Lung (tissue), 12 donors: ENCODE data around the gene ARMC5. TPM values are rescaled to one million over a fixed set of nuclear protein-coding genes. Genes with fewer than 3 reads are reported as not detected.
A peak's percentile ranks its signal among the peaks of the same experiment; 100 is the strongest.

Source experiments
- ATAC-seq: fragments of 200-7000 bp; cut with Tn5 transposase; one replicate; pipeline ENCODE4 v1.9.1; 2020; ENCODE audit warnings: moderate number of reproducible peaks; ENCODE audit not compliant: insufficient read depth, low FRiP score
- DNase-seq, 3 donors: peaks; one replicate each; pipeline ENCODE4 v3.0.0-alpha.2; 2013 to 2017
- H3K27ac ChIP-seq, 2 donors: one replicate each; pipeline ENCODE4 v1.5.1; 2013; ENCODE audit warnings: mild to moderate bottlenecking in 2 of 2, moderate library complexity in 2 of 2, control low read depth in 1 of 2, inconsistent platforms in 1 of 2, low read depth in 1 of 2, low read length in 1 of 2
- H3K27me3 ChIP-seq, 3 donors: one replicate each; pipeline ENCODE4 v1.5.1; 2013; ENCODE audit warnings: low read length in 2 of 3; ENCODE audit not compliant: control insufficient read depth in 3 of 3, insufficient read depth in 3 of 3
- H3K36me3 ChIP-seq, 4 donors: one replicate each; pipeline ENCODE4 v1.5.1; 2013; ENCODE audit warnings: low read length in 4 of 4, mild to moderate bottlenecking in 1 of 4, moderate library complexity in 1 of 4; ENCODE audit not compliant: control insufficient read depth in 4 of 4, insufficient read depth in 4 of 4
- H3K4me1 ChIP-seq, 5 donors: one replicate each; pipeline ENCODE4 v1.5.1; 2013; ENCODE audit warnings: low read length in 5 of 5, mild to moderate bottlenecking in 2 of 5, moderate library complexity in 1 of 5; ENCODE audit not compliant: control insufficient read depth in 5 of 5, insufficient read depth in 5 of 5
- H3K4me3 ChIP-seq: one replicate; pipeline ENCODE4 v1.5.1; 2013; ENCODE audit warnings: mild to moderate bottlenecking, control low read depth, moderate library complexity
- H3K9ac ChIP-seq, 2 donors: one replicate each; pipeline ENCODE4 v1.5.1; 2013; ENCODE audit warnings: low read length in 2 of 2, control low read depth in 1 of 2; ENCODE audit not compliant: insufficient read depth in 1 of 2
- H3K9me3 ChIP-seq, 4 donors: one replicate each; pipeline ENCODE4 v1.5.1; 2013; ENCODE audit warnings: low read length in 3 of 4, mild to moderate bottlenecking in 1 of 4, moderate library complexity in 1 of 4; ENCODE audit not compliant: control insufficient read depth in 4 of 4, insufficient read depth in 3 of 4
- CTCF ChIP-seq: IDR thresholded peaks from 2 replicates; pipeline ENCODE4 v1.5.1; 2012; ENCODE audit warnings: mild to moderate bottlenecking; ENCODE audit errors: control extremely low read depth, extremely low read depth
- WGBS, 2 donors: extraction: QIAGEN DNeasy Blood & Tissue Kit; methylation state at CpG; one replicate each; pipeline ENCODE4 v1.1.7; 2013; 5-methylcytosine and 5-hydroxymethylcytosine counted together
- polyA plus RNA-seq, 2 donors: library from polyadenylated mRNA; stranded (reverse); fragments of 200-250 nt; gene quantifications; one replicate each; pipeline ENCODE4 v1.2.1, GENCODE V29; 2013
- total RNA-seq, 2 donors: library from RNA; depleted of rRNA in 1 of 2; stranded (reverse); fragments of >200 nt in 1 of 2; gene quantifications; one replicate each; pipeline ENCODE4 v1.2.1, GENCODE V29; 2014 to 2021
- donor health status: control.
- donor health status: control.
- donor health status: Bipolar disorder and iron deficiency.
- donor health status: healthy.
- donor health status: DM: yes; HTN: yes; CAD: no.

ARMC5 gene
- total and polyA plus RNA-seq, 4 donors, result 8.2 to 16.7 (median 12.3) TPM

GRCh38 chr16:31488468-31489297 is 29.4 kb downstream of the ARMC5 start:
- 46 to 47% methylated on average over 67 to 77 of the region's 77 CpGs for WGBS, 2 donors
- no peak for TF ChIP-seq CTCF
- no peak overlapping the region for H3K4me3 ChIP-seq
- H3K9ac ChIP-seq, result no peak overlapping the region
- H3K4me1 ChIP-seq, result peaks cover 0 to 23% (median 11%) of the 10 kb centered on the region in 5 donors
- H3K9me3 ChIP-seq, result no peaks in the 10 kb centered on the region
- H3K36me3 ChIP-seq, result peaks cover 11 to 29% (median 21%) of the 10 kb centered on the region in 4 donors
- DNase-seq (peak in 2 of 3 donors; percentile 41 to 43), ATAC-seq (no peak)
- H3K27ac ChIP-seq, result no peak overlapping the region
- no peaks in the 10 kb centered on the region for H3K27me3 ChIP-seq

GRCh38 chr16:31489298-31489564 is 29.9 kb downstream of the ARMC5 start:
- no peak for ATAC-seq
- H3K36me3 ChIP-seq, result peaks cover 12 to 30% (median 23%) of the 10 kb centered on the region in 4 donors
- no peak for TF ChIP-seq CTCF
- H3K4me3 ChIP-seq, result no peak overlapping the region
- no peaks in the 10 kb centered on the region for H3K27me3 ChIP-seq
- H3K4me1 ChIP-seq, result peaks cover 0 to 23% (median 8%) of the 10 kb centered on the region in 5 donors
- no peak overlapping the region for H3K27ac ChIP-seq
- no peak overlapping the region for H3K9ac ChIP-seq
- DNase-seq, result no peak
- 87 to 93% methylated on average over 7 of the region's 7 CpGs for WGBS, 2 donors
- H3K9me3 ChIP-seq, result no peaks in the 10 kb centered on the region

GRCh38 chr16:31489616-31490584 is 30.6 kb downstream of the ARMC5 start:
- Histone ChIP-seq H3K9me3 (no peaks in the 10 kb centered on the region), H3K4me1 (peaks cover 0 to 20% (median 5%) of the 10 kb centered on the region in 5 donors), H3K36me3 (peaks cover 12 to 30% (median 23%) of the 10 kb centered on the region in 4 donors), H3K27me3 (no peaks in the 10 kb centered on the region), H3K9ac (no peak overlapping the region), H3K27ac (no peak overlapping the region), H3K4me3 (no peak overlapping the region)
- ATAC-seq, result no peak
- 87 to 91% methylated on average over 22 of the region's 22 CpGs for WGBS, 2 donors
- TF ChIP-seq CTCF, result no peak
- DNase-seq, result no peak
